Measurements from ENCODE around the gene RICTOR.

Gene RICTOR

DNA sequence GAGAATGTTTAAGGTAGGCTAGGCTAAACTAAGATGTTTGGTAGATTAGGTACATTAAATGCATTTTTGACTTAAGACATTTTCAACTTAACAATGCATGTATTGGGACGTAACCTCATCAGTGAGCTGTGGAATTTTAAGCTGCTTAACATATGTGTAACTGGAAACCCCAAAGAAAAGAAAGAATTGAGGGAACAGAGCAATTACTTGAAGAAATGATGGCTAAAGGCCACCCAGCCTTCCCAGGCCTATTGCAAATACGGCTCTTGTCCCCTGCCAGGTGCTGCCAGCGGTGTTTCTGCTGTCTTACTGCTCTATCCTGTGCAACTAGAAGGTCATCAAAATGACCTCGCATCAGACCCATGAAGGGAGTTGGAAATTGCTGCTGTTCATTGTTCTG is 52.0 kb downstream of the RICTOR start:
- H3K79me2 ChIP-seq (ENCODE audit: insufficient read depth, low read length): 0 out of 2 replicates have a peak, but pooled peaks cover 5% of the 10 kb centered on the region
- peaks cover 44% of the 10 kb centered on the region; the same call in 1 of the 2 replicates for H3K36me3 ChIP-seq (ENCODE audit: insufficient read depth, low read length)
- no peaks in the 10 kb centered on the region for H3K9me2 ChIP-seq (ENCODE audit: low read depth, low read length)
- H2AFZ ChIP-seq (ENCODE audit: low read length): no peak overlapping the region
- no peaks in the 10 kb centered on the region for H3F3A ChIP-seq (ENCODE audit: insufficient read depth, low read length)
- H3K9me3 ChIP-seq (ENCODE audit: low read length): peaks cover 5% of the 10 kb centered on the region
- H3K4me1 ChIP-seq (ENCODE audit: insufficient read depth, low read length, severe bottlenecking): no peaks in the 10 kb centered on the region
- no peak overlapping the region for H3K4me3 ChIP-seq (ENCODE audit: low read depth, low read length, poor library complexity, severe bottlenecking)
- no peak overlapping the region for H3K27ac ChIP-seq (ENCODE audit: low read depth, low read length, poor library complexity, severe bottlenecking)
- TF ChIP-seq EZH2 (IDR thresholded peaks at IDR 0.05; ENCODE audit: borderline replicate concordance, low read length): no peak
- TF ChIP-seq, protein P1, sequence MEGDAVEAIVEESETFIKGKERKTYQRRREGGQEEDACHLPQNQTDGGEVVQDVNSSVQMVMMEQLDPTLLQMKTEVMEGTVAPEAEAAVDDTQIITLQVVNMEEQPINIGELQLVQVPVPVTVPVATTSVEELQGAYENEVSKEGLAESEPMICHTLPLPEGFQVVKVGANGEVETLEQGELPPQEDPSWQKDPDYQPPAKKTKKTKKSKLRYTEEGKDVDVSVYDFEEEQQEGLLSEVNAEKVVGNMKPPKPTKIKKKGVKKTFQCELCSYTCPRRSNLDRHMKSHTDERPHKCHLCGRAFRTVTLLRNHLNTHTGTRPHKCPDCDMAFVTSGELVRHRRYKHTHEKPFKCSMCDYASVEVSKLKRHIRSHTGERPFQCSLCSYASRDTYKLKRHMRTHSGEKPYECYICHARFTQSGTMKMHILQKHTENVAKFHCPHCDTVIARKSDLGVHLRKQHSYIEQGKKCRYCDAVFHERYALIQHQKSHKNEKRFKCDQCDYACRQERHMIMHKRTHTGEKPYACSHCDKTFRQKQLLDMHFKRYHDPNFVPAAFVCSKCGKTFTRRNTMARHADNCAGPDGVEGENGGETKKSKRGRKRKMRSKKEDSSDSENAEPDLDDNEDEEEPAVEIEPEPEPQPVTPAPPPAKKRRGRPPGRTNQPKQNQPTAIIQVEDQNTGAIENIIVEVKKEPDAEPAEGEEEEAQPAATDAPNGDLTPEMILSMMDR (IDR thresholded peaks at IDR 0.05; ENCODE audit: low read length): no peak
- H4K20me1 ChIP-seq (ENCODE audit: insufficient read depth, low read length): no peaks in the 10 kb centered on the region; the same call in 1 of the 2 replicates
- no peaks in the 10 kb centered on the region for H3K27me3 ChIP-seq (ENCODE audit: insufficient read depth, low read length)
- no peak overlapping the region for H3K4me2 ChIP-seq (ENCODE audit: low read length)
- no peak overlapping the region for H3K9ac ChIP-seq (ENCODE audit: low read length)

DNA sequence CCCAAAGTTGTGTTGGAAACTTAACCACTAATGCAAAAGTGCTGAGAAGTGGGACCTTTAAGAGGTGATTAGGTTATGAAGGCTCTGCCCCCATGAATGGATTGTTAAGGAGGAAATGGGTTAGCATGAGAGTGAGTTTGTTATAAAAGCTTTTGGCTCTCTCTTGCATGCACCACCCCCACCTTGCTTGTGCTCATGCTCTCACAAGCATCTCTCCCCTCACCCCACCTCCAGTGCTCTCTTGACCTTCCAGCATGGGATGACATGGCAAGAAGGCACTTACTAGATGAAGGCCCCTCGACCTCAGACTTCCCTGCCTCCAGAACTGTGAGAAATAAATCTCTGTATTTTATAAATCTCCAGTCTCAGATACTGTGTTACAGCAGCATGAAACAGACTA is 52.8 kb downstream of the RICTOR start:
- Histone ChIP-seq H3K79me2 (ENCODE audit: insufficient read depth, low read length) (0 out of 2 replicates have a peak, but pooled peaks cover 4% of the 10 kb centered on the region), H3K4me2 (ENCODE audit: low read length) (no peak overlapping the region), H3K9ac (ENCODE audit: low read length) (no peak overlapping the region), H2AFZ (ENCODE audit: low read length) (no peak overlapping the region), H3K9me2 (ENCODE audit: low read depth, low read length) (no peaks in the 10 kb centered on the region), H3F3A (ENCODE audit: insufficient read depth, low read length) (no peaks in the 10 kb centered on the region), H3K27me3 (ENCODE audit: insufficient read depth, low read length) (no peaks in the 10 kb centered on the region), H3K9me3 (ENCODE audit: low read length) (peaks cover 5% of the 10 kb centered on the region), H3K36me3 (ENCODE audit: insufficient read depth, low read length) (peaks cover 42% of the 10 kb centered on the region; the same call in 1 of the 2 replicates), H3K27ac (ENCODE audit: low read depth, low read length, poor library complexity, severe bottlenecking) (no peak overlapping the region), H3K4me1 (ENCODE audit: insufficient read depth, low read length, severe bottlenecking) (no peaks in the 10 kb centered on the region), H3K4me3 (ENCODE audit: low read depth, low read length, poor library complexity, severe bottlenecking) (no peak overlapping the region), H4K20me1 (ENCODE audit: insufficient read depth, low read length) (no peaks in the 10 kb centered on the region; the same call in 1 of the 2 replicates)
- no peak for TF ChIP-seq EZH2 (IDR thresholded peaks at IDR 0.05; ENCODE audit: borderline replicate concordance, low read length)
- TF ChIP-seq, protein P1 (IDR thresholded peaks at IDR 0.05; ENCODE audit: low read length): no peak

DNA sequence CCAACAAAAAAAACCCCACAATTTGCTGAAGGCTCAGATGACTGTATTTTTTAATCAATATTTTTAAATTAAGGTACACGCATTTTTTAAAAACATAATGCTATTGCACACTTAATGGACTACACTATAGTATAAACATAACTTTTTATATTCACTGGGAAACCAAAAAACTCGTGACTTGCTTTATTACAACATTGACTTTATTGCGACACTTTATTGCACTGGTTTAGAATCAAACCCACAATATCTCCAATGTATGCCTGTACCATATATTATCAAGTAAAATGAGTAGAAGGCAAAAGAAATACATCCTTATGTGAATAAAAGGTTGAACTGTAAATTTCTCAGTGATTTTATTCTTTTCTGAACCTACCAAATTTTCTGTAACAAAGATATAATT is 53.7 kb downstream of the RICTOR start:
- TF ChIP-seq, protein P1 (IDR thresholded peaks at IDR 0.05; ENCODE audit: low read length): no peak
- TF ChIP-seq EZH2 (IDR thresholded peaks at IDR 0.05; ENCODE audit: borderline replicate concordance, low read length): no peak
- H3F3A ChIP-seq (ENCODE audit: insufficient read depth, low read length): no peaks in the 10 kb centered on the region
- H3K79me2 ChIP-seq (ENCODE audit: insufficient read depth, low read length): 0 out of 2 replicates have a peak, but pooled peaks cover 4% of the 10 kb centered on the region

More for the DNA sequence above, 53.7 kb downstream of the RICTOR start:
- Histone ChIP-seq H2AFZ (ENCODE audit: low read length) (no peak overlapping the region), H3K9ac (ENCODE audit: low read length) (no peak overlapping the region), H3K36me3 (ENCODE audit: insufficient read depth, low read length) (peaks cover 34% of the 10 kb centered on the region; the same call in 1 of the 2 replicates), H3K9me3 (ENCODE audit: low read length) (no peaks in the 10 kb centered on the region), H3K27me3 (ENCODE audit: insufficient read depth, low read length) (no peaks in the 10 kb centered on the region), H3K27ac (ENCODE audit: low read depth, low read length, poor library complexity, severe bottlenecking) (no peak overlapping the region), H4K20me1 (ENCODE audit: insufficient read depth, low read length) (no peaks in the 10 kb centered on the region; the same call in 1 of the 2 replicates), H3K4me1 (ENCODE audit: insufficient read depth, low read length, severe bottlenecking) (no peaks in the 10 kb centered on the region), H3K4me2 (ENCODE audit: low read length) (no peak overlapping the region), H3K9me2 (ENCODE audit: low read depth, low read length) (no peaks in the 10 kb centered on the region), H3K4me3 (ENCODE audit: low read depth, low read length, poor library complexity, severe bottlenecking) (no peak overlapping the region)
